ENCODE data around the gene SGCD. TPM values are rescaled to one million over a fixed set of nuclear protein-coding genes. Genes with fewer than 3 reads are reported as not detected.

SGCD gene
- polyA plus RNA-seq, 1 of the 3 experiments (the other 2 are of a cell fraction): 0.87 TPM

DNA sequence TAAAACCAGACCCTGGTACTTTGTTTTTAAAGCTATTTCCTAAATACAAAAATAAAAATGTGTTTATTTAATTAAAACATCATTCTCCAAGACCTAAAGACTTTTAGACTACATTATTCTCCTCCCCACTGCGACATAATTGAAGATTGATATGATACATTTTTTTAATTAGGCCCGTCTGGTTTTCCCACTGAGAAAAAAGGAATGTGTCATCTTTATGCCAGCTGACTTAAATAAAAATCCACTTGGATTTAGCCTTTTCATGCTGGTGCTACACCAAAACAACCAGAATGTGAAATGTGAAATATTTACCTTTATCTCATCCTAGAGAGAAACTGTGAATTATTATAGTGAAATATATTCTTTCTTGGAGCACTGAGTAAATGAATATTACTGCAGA lies 367.6 kb downstream of the SGCD start (continued):
- no peak for TF ChIP-seq CTCF (IDR thresholded peaks at IDR 0.05)
- no peak for TF ChIP-seq CHD2 (IDR thresholded peaks at IDR 0.05; ENCODE audit: low read length, partially characterized antibody)
- no peak for TF ChIP-seq REST (IDR thresholded peaks at IDR 0.05; ENCODE audit: low read depth, low read length)
- peak in 1 of 2 experiments; percentile 60; a peak in 1 of 4 replicates for TF ChIP-seq EP300 (IDR thresholded peaks at IDR 0.05; ENCODE audit: borderline replicate concordance in 1 of 2, low read depth in 1 of 2, low read length in 1 of 2)
- TF ChIP-seq GATA2 (CRISPR knock-in tag; IDR thresholded peaks at IDR 0.05): 0 out of 2 replicates have a peak, but pooled peaks have one; percentile 14
- no peak for TF ChIP-seq NFIC (IDR thresholded peaks at IDR 0.05; ENCODE audit: borderline replicate concordance)
- no peak for TF ChIP-seq RAD21 (IDR thresholded peaks at IDR 0.05; ENCODE audit: low read length)
- no peak for TF ChIP-seq PBX3 (IDR thresholded peaks at IDR 0.05)
- TF ChIP-seq RFX5 (IDR thresholded peaks at IDR 0.05; ENCODE audit: low read length): no peak

- no peaks in the 10 kb centered on the region for H3K27me3 ChIP-seq (ENCODE audit: insufficient read depth)
- ChIA-PET POLR2A (no interaction called here), CTCF (no interaction called here)
- no peak overlapping the region for H3K4me2 ChIP-seq
- peak overlapping the region in 1 of 2 experiments; percentile 11; a peak in 1 of 4 replicates for H3K27ac ChIP-seq (ENCODE audit: low read depth in 2 of 2, low read length in 1 of 2)
- DNase-seq: no peak
- no peaks in the 10 kb centered on the region for H3K79me2 ChIP-seq (ENCODE audit: insufficient read depth)
- H2AFZ ChIP-seq (ENCODE audit: low read depth): no peak overlapping the region
- no peak overlapping the region for H3K4me3 ChIP-seq (ENCODE audit: low read depth in 2 of 2, low read length in 1 of 2)
- WGBS (ENCODE audit: low lambda C conversion rate): 26% methylated on average over 2 of the region's 2 CpGs
- no peaks in the 10 kb centered on the region for H3K36me3 ChIP-seq (replicated peaks in 1 of 2; ENCODE audit: control insufficient read depth in 1 of 2, insufficient read depth in 2 of 2, low read length in 1 of 2)
- H3K9me3 ChIP-seq: no peaks in the 10 kb centered on the region
- TF ChIP-seq RFX5 (IDR thresholded peaks at IDR 0.05; ENCODE audit: low read length) (no peak), RAD21 (IDR thresholded peaks at IDR 0.05; ENCODE audit: low read length) (no peak), PBX3 (IDR thresholded peaks at IDR 0.05) (no peak), ZBTB33 (IDR thresholded peaks at IDR 0.05; ENCODE audit: borderline replicate concordance, low read depth) (no peak), RCOR1 (IDR thresholded peaks at IDR 0.05; ENCODE audit: low read length) (no peak), TAF1 (IDR thresholded peaks at IDR 0.05; ENCODE audit: borderline replicate concordance, low read depth, low read length) (no peak), JUND (IDR thresholded peaks at IDR 0.05) (no peak), NFIC (IDR thresholded peaks at IDR 0.05; ENCODE audit: borderline replicate concordance) (no peak), USF2 (IDR thresholded peaks at IDR 0.05; ENCODE audit: borderline replicate concordance, low read depth, low read length) (no peak), FOXM1 (IDR thresholded peaks at IDR 0.05; ENCODE audit: low read depth) (no peak)
- H4K20me1 ChIP-seq (ENCODE audit: insufficient read depth): no peaks in the 10 kb centered on the region
- no peak overlapping the region for H3K9ac ChIP-seq
- no peaks in the 10 kb centered on the region for H3F3A ChIP-seq (replicated peaks; ENCODE audit: insufficient read depth)
- H3K4me1 ChIP-seq (ENCODE audit: control insufficient read depth in 1 of 2, insufficient read depth in 2 of 2, low read depth in 1 of 2, low read length in 1 of 2): peaks cover 0 to 12% of the 10 kb centered on the region in 2 experiments; a peak in 2 of 4 replicates
- no peaks in the 10 kb centered on the region for H3K9me2 ChIP-seq
These were observed 368.8 kb downstream of the SGCD start for GRCh38 chr5:156695774-156696173.

All from SK-N-SH (cell line).